Panc1 (cell line): Measurements from ENCODE around the gene AQP1.

Experiments used
- CTCF ChIP-seq: fragments of 450-650 bp; IDR thresholded peaks from 2 replicates; pipeline ENCODE4 v1.5.1; 2017; ENCODE audit warnings: mild to moderate bottlenecking
- POLR2AphosphoS5 ChIP-seq: IDR thresholded peaks from 2 replicates; pipeline ENCODE4 v1.6.1; 2012; ENCODE audit warnings: mild to moderate bottlenecking, low read depth, low read length, moderate library complexity
- SIN3A ChIP-seq: IDR thresholded peaks from 2 replicates; pipeline ENCODE4 v1.6.1; 2012; ENCODE audit warnings: low read depth, mild to moderate bottlenecking, low read length, moderate library complexity, borderline replicate concordance; ENCODE audit not compliant: insufficient read depth
- TCF7L2 ChIP-seq: IDR thresholded peaks from 2 replicates; pipeline ENCODE4 v1.6.1; 2011; ENCODE audit warnings: mild to moderate bottlenecking, low read depth, low read length, inconsistent platforms
- TF ChIP-seq, protein P1 (sequence below), 2 experiments: IDR thresholded peaks; 2 replicates each; pipeline ENCODE4 v1.6.1; 2011 to 2012; ENCODE audit warnings: low read depth in 2 of 2, control low read depth in 1 of 2, low read length in 1 of 2, mild to moderate bottlenecking in 1 of 2, moderate library complexity in 1 of 2; ENCODE audit not compliant: insufficient read depth in 1 of 2

GRCh38 chr7:30933124-30933974 lies 21.7 kb downstream of the AQP1 start:
- TF ChIP-seq CTCF (no peak), POLR2AphosphoS5 (no peak), TCF7L2 (no peak), SIN3A (no peak)
- TF ChIP-seq, protein P1, sequence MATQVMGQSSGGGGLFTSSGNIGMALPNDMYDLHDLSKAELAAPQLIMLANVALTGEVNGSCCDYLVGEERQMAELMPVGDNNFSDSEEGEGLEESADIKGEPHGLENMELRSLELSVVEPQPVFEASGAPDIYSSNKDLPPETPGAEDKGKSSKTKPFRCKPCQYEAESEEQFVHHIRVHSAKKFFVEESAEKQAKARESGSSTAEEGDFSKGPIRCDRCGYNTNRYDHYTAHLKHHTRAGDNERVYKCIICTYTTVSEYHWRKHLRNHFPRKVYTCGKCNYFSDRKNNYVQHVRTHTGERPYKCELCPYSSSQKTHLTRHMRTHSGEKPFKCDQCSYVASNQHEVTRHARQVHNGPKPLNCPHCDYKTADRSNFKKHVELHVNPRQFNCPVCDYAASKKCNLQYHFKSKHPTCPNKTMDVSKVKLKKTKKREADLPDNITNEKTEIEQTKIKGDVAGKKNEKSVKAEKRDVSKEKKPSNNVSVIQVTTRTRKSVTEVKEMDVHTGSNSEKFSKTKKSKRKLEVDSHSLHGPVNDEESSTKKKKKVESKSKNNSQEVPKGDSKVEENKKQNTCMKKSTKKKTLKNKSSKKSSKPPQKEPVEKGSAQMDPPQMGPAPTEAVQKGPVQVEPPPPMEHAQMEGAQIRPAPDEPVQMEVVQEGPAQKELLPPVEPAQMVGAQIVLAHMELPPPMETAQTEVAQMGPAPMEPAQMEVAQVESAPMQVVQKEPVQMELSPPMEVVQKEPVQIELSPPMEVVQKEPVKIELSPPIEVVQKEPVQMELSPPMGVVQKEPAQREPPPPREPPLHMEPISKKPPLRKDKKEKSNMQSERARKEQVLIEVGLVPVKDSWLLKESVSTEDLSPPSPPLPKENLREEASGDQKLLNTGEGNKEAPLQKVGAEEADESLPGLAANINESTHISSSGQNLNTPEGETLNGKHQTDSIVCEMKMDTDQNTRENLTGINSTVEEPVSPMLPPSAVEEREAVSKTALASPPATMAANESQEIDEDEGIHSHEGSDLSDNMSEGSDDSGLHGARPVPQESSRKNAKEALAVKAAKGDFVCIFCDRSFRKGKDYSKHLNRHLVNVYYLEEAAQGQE (IDR thresholded peaks at IDR 0.05; ENCODE audit: insufficient read depth in 1 of 2, low read depth in 2 of 2, low read length in 1 of 2) = no peak
